ENCODE results near the gene TNFAIP8L2. TPM values are rescaled to one million over a fixed set of nuclear protein-coding genes. Genes with fewer than 3 reads are reported as not detected.
A peak's percentile ranks its signal among the peaks of the same experiment; 100 is the strongest.

TNFAIP8L2 gene
- polyA plus RNA-seq, 1 donor from 2014 or later, result not detected

DNA sequence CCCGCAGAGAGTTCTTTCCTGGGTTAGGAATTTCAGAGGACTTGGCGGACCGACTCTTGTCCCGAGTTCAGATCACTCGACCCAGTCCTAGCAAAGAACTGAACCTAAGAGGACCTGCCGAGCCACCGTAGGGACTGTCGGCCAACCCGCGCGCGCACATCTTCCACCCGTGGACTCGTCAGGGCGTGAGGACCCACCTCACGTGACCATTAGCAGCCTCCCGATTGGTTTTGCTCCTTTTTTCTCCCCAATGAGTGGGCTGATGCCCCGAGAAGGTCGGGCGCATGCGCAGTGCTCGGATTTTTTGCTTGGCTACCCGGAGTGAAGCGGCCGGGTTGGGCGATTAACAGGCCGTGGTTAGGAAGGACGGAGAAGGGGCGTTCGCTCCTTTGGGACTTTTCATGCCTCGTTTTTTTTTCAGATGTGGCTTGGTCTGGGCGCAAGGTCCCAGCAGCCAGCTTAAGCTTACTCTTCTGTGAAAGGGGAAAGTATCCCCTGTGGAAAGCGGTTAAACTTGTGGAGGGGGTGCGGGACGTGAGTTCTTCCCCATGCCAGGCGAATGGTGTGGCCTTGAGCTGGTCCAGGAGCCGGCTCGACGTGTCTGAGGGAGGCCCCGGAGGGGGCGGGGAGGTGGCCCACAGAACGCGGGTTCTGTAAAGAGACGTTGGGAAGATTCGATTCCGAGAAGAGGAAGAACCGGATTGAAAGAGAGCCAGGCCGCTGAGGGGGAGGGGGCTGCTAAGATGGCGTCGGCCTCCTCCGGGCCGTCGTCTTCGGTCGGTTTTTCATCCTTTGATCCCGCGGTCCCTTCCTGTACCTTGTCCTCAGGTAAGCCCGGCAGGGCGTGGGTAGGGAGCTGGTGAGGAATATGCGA is 42.0 kb downstream of the TNFAIP8L2 start, which contains the start of gene PIP5K1A:
TSS of gene PIP5K1A (plus strand) at position 299 of the 874 bp plus-strand sequence. CDS start at position 744, 445 bp downstream.
- no peak for TF ChIP-seq SMC3 (conservative IDR thresholded peaks at IDR 0.05; ENCODE audit: poor library complexity)
- TF ChIP-seq TAF1 (IDR thresholded peaks at IDR 0.05; ENCODE audit: low read depth), result peak; percentile 80
- TF ChIP-seq, protein P1, sequence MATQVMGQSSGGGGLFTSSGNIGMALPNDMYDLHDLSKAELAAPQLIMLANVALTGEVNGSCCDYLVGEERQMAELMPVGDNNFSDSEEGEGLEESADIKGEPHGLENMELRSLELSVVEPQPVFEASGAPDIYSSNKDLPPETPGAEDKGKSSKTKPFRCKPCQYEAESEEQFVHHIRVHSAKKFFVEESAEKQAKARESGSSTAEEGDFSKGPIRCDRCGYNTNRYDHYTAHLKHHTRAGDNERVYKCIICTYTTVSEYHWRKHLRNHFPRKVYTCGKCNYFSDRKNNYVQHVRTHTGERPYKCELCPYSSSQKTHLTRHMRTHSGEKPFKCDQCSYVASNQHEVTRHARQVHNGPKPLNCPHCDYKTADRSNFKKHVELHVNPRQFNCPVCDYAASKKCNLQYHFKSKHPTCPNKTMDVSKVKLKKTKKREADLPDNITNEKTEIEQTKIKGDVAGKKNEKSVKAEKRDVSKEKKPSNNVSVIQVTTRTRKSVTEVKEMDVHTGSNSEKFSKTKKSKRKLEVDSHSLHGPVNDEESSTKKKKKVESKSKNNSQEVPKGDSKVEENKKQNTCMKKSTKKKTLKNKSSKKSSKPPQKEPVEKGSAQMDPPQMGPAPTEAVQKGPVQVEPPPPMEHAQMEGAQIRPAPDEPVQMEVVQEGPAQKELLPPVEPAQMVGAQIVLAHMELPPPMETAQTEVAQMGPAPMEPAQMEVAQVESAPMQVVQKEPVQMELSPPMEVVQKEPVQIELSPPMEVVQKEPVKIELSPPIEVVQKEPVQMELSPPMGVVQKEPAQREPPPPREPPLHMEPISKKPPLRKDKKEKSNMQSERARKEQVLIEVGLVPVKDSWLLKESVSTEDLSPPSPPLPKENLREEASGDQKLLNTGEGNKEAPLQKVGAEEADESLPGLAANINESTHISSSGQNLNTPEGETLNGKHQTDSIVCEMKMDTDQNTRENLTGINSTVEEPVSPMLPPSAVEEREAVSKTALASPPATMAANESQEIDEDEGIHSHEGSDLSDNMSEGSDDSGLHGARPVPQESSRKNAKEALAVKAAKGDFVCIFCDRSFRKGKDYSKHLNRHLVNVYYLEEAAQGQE (IDR thresholded peaks at IDR 0.05; ENCODE audit: borderline replicate concordance), result peak; percentile 79
- TF ChIP-seq RAD21 (conservative IDR thresholded peaks at IDR 0.05), result no peak
- TF ChIP-seq MXI1 (conservative IDR thresholded peaks at IDR 0.05; ENCODE audit: poor library complexity, severe bottlenecking), result peak; percentile 72
- no peak for TF ChIP-seq EP300 (conservative IDR thresholded peaks at IDR 0.05; ENCODE audit: poor library complexity, severe bottlenecking)
- no peak for TF ChIP-seq EZH2 (IDR thresholded peaks at IDR 0.05; ENCODE audit: borderline replicate concordance, insufficient read depth, low read length, poor library complexity, severe bottlenecking)
- TF ChIP-seq POLR2AphosphoS5 (IDR thresholded peaks at IDR 0.05), result peak; percentile 95
- TF ChIP-seq, protein P2, sequence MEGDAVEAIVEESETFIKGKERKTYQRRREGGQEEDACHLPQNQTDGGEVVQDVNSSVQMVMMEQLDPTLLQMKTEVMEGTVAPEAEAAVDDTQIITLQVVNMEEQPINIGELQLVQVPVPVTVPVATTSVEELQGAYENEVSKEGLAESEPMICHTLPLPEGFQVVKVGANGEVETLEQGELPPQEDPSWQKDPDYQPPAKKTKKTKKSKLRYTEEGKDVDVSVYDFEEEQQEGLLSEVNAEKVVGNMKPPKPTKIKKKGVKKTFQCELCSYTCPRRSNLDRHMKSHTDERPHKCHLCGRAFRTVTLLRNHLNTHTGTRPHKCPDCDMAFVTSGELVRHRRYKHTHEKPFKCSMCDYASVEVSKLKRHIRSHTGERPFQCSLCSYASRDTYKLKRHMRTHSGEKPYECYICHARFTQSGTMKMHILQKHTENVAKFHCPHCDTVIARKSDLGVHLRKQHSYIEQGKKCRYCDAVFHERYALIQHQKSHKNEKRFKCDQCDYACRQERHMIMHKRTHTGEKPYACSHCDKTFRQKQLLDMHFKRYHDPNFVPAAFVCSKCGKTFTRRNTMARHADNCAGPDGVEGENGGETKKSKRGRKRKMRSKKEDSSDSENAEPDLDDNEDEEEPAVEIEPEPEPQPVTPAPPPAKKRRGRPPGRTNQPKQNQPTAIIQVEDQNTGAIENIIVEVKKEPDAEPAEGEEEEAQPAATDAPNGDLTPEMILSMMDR (IDR thresholded peaks at IDR 0.05; ENCODE audit: poor library complexity, severe bottlenecking), result no peak
- H2AFZ ChIP-seq (ENCODE audit: low read depth, low read length), result peak within 1 kb of the TSS; percentile 72
- H3K27me3 ChIP-seq (ENCODE audit: insufficient read depth, low read depth, low read length), result peaks cover 5% of the 10 kb centered on the region
- H4K20me1 ChIP-seq (ENCODE audit: insufficient read depth), result no peaks in the 10 kb centered on the region
- no peaks in the 10 kb centered on the region for H3K9me2 ChIP-seq (ENCODE audit: insufficient read depth, low read length)
- peak within 1 kb of the TSS; percentile 94 for H3K9ac ChIP-seq (ENCODE audit: low read length)
- no peaks in the 10 kb centered on the region for H3K36me3 ChIP-seq (ENCODE audit: insufficient read depth, low read length)
- H3K79me2 ChIP-seq (replicated peaks; ENCODE audit: insufficient read depth, low read length), result peaks cover 41% of the 10 kb centered on the region
- H3F3A ChIP-seq (ENCODE audit: insufficient read depth, low read length, poor library complexity, severe bottlenecking), result no peaks in the 10 kb centered on the region
- peak within 1 kb of the TSS; percentile 91 for H3K27ac ChIP-seq (ENCODE audit: low read length)
- no peaks in the 10 kb centered on the region for H3K9me3 ChIP-seq (ENCODE audit: low read length)
- peak within 1 kb of the TSS; percentile 97 for H3K4me3 ChIP-seq (ENCODE audit: low read length)
- peak within 1 kb of the TSS; percentile 99 for H3K4me2 ChIP-seq (ENCODE audit: low read length)

DNA sequence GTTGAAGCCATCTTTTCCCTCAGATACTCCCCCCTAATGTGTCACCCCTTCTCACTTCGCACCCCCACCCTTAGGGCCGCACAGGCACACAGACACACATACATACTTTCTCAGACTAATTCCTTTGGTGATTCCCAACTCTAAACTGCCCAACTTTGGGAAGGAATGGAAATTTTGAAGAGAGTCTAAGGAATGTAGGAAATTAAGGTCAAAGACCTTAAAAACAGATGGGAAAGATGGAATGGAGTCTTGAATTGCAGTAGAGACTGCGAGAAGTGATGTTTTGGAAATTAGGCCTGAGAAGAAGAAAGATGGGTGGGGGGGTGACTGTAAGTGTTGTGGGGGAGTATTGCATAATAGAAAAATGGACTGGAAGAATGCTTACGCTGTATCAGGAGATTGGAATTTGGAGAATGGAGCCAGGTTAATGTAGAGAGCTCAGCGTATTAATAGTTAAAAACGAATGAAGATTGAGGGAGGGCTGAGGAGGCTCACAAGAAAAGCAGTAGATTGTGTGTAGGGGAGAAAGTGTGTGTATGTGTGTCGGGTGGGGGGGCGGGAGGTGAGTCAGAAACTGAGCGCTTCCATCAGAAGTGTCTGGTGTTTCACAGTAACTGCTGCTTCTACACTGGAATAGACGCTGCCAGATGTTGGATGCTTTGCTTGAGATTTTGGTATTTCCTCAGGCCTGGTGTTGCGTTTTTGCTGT is 43.6 kb downstream of the TNFAIP8L2 start:
- no peak overlapping the region for H3K27ac ChIP-seq (ENCODE audit: low read length)
- H3K4me3 ChIP-seq (ENCODE audit: low read length), result peak overlapping the region; percentile 97

More for the DNA sequence above, 43.6 kb downstream of the TNFAIP8L2 start:
- H3K9ac ChIP-seq (ENCODE audit: low read length), result peak overlapping the region; percentile 94
- H3K36me3 ChIP-seq (ENCODE audit: insufficient read depth, low read length), result no peaks in the 10 kb centered on the region
- H3K4me2 ChIP-seq (ENCODE audit: low read length), result peak overlapping the region; percentile 99
- no peak overlapping the region for H2AFZ ChIP-seq (ENCODE audit: low read depth, low read length)
- H3K9me2 ChIP-seq (ENCODE audit: insufficient read depth, low read length), result no peaks in the 10 kb centered on the region
- no peaks in the 10 kb centered on the region for H3K27me3 ChIP-seq (ENCODE audit: insufficient read depth, low read depth, low read length)
- H4K20me1 ChIP-seq (ENCODE audit: insufficient read depth), result no peaks in the 10 kb centered on the region
- no peaks in the 10 kb centered on the region for H3F3A ChIP-seq (ENCODE audit: insufficient read depth, low read length, poor library complexity, severe bottlenecking)
- no peaks in the 10 kb centered on the region for H3K9me3 ChIP-seq (ENCODE audit: low read length)
- peaks cover 54% of the 10 kb centered on the region for H3K79me2 ChIP-seq (replicated peaks; ENCODE audit: insufficient read depth, low read length)
- TF ChIP-seq MXI1 (conservative IDR thresholded peaks at IDR 0.05; ENCODE audit: poor library complexity, severe bottlenecking) (no peak), POLR2AphosphoS5 (IDR thresholded peaks at IDR 0.05) (no peak), TAF1 (IDR thresholded peaks at IDR 0.05; ENCODE audit: low read depth) (no peak), RAD21 (conservative IDR thresholded peaks at IDR 0.05) (no peak), SMC3 (conservative IDR thresholded peaks at IDR 0.05; ENCODE audit: poor library complexity) (no peak), EP300 (conservative IDR thresholded peaks at IDR 0.05; ENCODE audit: poor library complexity, severe bottlenecking) (no peak), EZH2 (IDR thresholded peaks at IDR 0.05; ENCODE audit: borderline replicate concordance, insufficient read depth, low read length, poor library complexity, severe bottlenecking) (no peak)
- TF ChIP-seq, protein P1 (IDR thresholded peaks at IDR 0.05; ENCODE audit: borderline replicate concordance), result no peak
- TF ChIP-seq, protein P2 (IDR thresholded peaks at IDR 0.05; ENCODE audit: poor library complexity, severe bottlenecking), result no peak

Data from neural cell (in vitro differentiated cells).